OCI-LY7 (cell line): ENCODE results near the gene COL6A6.

ENCODE experiments used
- CTCF ChIP-seq: fragments of 200-600 bp; sonication (generic); conservative IDR thresholded peaks from 2 replicates; pipeline ENCODE4 v1.5.1; 2014; ENCODE audit warnings: mild to moderate bottlenecking, antibody characterized with exemption, low read length, moderate library complexity, mixed read lengths
- EZH2phosphoT487 ChIP-seq: fragments of 200-600 bp; sonication (generic); IDR thresholded peaks from 2 replicates; pipeline ENCODE4 v1.6.1; 2018; ENCODE audit warnings: low read depth, borderline replicate concordance, mild to moderate bottlenecking, mixed run types, antibody characterized with exemption, low read length, moderate library complexity, mixed read lengths

GRCh38 chr3:130515755-130516154, 1.2 kb upstream of the COL6A6 start:
- no peak for TF ChIP-seq CTCF
- no peak for TF ChIP-seq EZH2phosphoT487
